GM18511 (cell line): ENCODE results near the gene PCDH9.
"Not testable (repeated sequence)": the region's sequence is repeated elsewhere in the genome, so short reads cannot be mapped to it uniquely, and the experiment has no call there.

Experiments used
- ATAC-seq: cut with Tn5 transposase; IDR thresholded peaks from one replicate; pipeline ENCODE4 v1.9.1; 2021; ENCODE audit warnings: mild to moderate bottlenecking, moderate library complexity; ENCODE audit not compliant: unreplicated experiment

The PCDH9 gene

GRCh38 chr13:67134417-67135129 lies 95.6 kb downstream of the PCDH9 start:
- no peak for ATAC-seq

DNA sequence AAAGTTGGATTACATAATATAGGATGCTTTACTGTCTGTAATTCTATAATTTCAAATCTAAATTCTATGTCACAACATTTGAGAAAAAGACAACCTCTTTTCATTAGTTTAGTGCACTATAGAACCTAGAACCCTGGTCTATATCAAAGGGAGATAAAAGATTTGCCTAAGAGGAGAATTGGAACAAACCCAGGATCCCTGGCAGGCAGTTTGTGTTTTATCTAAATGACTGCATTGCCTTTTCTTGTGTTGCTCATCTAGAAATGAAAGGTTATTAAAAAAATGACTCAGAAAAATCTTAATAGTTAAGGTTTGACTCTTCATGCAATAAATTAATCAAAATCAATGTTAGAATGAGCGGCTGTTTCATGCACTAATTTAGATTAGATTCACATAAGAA lies 96.7 kb downstream of the PCDH9 start:
- ATAC-seq, result no peak

DNA sequence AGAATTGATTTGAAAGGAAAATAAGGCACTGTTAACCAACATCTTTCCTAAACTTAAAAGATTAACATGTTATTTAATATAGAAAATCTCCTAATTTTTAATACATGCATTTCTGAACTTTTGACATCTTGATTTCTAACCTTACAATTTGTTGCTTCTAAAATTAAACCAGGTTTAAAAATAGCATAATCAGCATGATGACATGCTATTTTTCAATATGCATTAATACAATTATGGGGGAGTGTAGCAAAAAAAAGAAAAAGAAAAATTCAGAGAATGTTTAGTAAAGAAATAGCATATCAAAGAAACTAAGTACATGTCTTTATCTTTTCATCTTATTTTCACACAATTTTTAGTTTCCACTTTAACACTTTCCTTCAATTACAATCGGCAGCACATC lies 98.7 kb downstream of the PCDH9 start:
- ATAC-seq, result no peak

- ATAC-seq, result no peak
Observed at GRCh38 chr13:67130444-67130843, 99.7 kb downstream of the PCDH9 start.

DNA sequence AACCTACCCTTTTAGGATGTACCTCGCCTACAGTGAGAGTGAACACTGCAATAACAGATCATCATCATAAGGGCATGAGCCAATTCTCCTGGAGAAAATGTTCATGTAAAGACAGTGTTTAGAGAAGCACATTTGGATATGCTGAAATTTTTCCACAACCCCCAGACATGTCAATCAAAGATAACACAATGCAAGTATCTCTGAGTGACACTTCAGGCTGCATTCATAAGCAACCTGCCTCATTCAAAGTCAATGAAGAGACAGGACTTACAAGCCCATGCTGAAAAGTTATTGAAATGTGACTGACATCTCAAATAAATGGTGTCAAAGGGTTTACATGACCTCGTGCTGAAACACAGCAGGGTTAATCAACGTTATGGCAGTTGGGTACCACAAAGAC lies 102.0 kb downstream of the PCDH9 start:
- ATAC-seq, result no peak

GRCh38 chr13:67125681-67126080 lies 104.5 kb downstream of the PCDH9 start:
- ATAC-seq, result no peak

GRCh38 chr13:67123165-67123564 lies 107.0 kb downstream of the PCDH9 start:
- no peak for ATAC-seq

DNA sequence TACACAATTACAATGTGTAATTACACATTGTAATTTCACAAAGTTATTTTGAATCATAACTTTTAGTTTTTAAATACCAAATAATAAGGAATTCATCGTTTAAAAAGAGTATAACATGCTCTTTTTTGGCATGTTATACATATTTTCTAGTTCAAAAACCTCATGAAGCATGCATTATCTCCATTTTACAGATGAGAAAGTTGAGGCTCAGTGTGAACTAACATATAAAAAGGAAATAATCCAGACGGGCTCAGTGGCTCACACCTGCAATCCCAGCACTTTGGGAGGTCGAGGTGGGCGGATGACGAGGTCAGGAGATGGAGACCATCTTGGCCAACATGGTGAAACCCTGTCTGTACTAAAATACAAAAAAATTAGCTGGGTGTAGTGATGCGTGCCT lies 107.9 kb downstream of the PCDH9 start:
- no peak for ATAC-seq

DNA sequence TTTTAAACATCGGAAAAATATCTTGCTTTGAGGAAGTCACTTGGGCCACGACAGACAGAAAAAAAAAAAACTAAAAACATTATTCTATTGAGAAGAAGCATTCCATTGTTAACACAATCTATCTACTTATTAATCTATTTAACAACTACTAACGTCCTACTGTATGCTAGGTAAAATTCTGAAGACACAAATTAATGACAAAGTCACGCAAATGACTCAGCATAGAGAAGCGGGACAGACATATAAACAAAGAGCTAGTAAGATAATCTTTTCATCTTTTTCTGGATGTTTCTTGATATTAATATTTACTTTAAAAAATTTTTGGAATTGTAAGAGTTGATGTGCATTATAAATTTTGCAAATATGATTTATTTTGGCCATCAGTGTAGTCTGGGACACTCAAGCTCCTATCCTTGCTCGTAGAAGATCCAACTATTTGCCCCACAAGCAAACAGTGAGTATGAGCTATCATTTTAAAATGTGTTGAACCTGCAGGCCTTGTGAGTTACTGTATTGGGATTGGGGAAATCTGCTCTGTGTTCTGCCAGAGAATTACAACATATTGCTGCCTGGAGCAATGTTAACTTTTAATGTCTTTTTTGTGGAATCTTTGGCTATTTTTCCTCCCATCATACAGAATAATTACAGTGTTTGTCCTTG lies 109.1 kb downstream of the PCDH9 start:
- no peak for ATAC-seq

GRCh38 chr13:67119481-67119894 lies 110.6 kb downstream of the PCDH9 start:
- ATAC-seq, result no peak

GRCh38 chr13:67118277-67118676 lies 111.9 kb downstream of the PCDH9 start:
- no peak for ATAC-seq

DNA sequence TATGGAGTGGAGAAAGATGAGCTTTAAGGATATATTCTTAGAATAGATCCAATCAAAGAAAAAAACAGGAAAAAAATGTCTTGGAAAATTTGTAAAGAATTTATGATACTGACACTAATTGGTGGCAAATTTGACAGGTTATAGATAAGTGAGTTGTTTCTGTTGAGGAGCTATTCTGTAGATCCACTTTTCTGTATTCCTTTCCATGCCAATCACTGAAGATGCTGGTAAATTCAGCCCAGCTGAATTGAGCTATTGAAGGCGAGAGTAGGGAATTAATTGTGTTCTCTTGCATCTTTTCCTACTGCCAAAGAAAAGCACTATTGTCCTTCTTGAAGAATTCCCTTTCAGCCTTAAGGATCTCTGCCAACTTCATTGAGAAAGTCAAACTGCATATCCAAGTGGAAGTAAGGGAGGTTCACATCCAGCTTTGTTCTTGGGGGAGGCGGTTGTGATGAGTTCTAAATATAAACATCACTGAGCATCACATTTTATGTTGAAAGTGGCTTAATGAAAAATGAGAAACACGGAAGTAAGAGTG lies 113.1 kb downstream of the PCDH9 start:
- no peak for ATAC-seq

DNA sequence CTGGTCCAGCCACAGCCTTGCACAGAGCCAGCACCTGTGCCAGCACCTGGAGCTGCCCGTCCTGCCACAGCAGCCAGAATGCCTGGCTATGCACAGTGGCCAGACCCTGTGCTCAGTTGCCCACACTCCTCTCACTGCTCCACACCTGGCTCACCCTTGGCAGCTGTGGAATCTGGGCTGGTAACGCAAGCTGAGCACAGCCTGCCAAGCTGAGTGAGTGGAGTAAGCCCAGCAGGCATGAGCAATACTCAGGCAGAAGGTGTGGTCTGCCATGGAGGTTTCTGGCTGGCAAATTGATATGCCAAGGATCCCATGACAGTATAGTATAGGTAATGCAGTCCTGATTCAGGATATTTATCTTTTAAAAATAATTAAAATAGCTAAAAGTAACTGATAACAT lies 122.2 kb downstream of the PCDH9 start:
- ATAC-seq, result no peak

DNA sequence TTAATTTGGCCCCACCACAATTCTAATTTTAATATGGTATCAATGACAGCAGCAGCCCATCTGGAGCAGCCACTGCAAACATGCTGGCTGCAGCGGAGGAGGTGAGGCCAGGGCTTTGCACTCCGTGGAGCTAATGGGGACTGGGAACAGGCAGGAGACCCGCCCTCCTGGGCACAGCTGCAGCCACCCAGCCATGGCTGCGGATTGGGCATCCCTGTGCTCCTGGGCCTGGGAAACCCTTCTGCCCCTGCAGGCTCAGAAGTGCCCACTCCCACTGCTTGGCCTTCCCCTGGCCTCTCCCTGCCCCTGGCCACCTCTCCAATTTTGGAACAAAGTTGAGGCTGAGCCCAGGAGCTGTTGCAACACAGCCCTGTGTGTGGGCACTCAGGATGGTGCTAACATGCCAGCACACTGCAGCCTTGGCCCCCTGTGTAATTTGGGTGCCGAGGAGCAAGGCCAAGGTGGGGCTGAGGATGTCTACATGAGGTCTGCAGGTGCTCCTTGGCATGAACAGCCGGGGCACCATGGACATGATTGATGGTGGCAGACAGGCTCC lies 123.6 kb downstream of the PCDH9 start:
- ATAC-seq, result no peak

DNA sequence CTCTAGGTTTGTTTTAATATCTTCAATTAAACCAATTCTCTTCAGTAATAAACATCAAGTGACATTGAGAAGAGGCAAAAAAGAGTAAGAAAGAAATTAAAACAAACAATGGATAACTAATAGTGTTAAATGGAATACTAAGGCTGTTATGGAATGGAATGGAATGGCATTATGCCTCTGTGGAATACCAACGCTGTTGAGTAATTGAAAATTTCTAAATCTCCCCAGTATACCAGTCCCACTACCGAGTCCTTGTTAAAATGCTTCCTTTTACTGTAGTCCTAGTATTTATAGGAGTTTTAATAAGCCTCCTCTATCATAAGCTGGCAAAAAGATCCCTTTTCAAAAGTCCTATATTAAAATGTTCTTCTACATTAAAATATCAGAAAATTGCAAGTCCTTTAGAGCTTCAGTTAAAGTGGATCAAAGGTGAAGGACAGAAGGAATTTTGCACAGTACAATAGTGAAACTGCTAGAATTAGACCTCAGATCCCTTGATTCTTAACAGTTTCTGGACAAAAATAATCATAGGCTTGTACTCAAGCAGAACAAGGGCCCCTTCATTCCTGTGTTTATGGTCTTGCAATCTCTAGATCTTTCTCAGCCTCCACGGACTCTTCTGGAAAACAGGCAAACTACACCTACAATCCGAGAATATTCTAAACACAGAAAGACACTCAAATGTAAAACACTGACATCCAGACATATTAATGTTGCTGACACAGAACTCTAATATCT lies 128.2 kb downstream of the PCDH9 start:
- ATAC-seq, result no peak

- ATAC-seq, result no peak
Observed at GRCh38 chr13:67100730-67101129, 129.4 kb downstream of the PCDH9 start.

GRCh38 chr13:67099494-67099893 lies 130.6 kb downstream of the PCDH9 start:
- no peak for ATAC-seq

DNA sequence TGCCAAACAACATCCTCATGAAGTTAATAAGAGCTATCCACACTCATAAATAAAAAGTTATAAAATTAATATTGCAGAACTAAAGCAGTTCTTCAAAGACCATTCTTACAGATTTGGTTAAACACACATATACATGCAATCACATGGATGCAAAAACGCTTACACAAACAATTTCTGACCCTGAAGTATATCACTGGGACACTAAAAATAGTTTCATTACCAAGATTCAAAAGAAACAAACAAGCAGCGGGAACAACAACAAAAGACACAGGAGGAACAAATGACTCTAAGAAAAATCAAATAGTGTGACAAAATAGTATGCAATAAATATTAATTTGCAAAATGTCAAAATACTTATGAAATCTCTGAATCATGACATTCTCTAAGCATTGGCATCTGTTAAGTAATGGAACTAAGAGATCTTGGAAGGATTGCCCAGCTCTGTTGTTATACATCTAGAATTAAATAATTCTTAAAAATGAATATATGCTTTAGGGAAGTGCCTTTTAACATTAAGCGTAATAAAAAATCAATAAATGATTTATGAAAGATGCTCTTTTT lies 132.2 kb downstream of the PCDH9 start:
- ATAC-seq, result no peak

- ATAC-seq, result not testable (repeated sequence)
Observed at GRCh38 chr13:67096893-67097292, 133.2 kb downstream of the PCDH9 start.

- ATAC-seq, result no peak
Observed at GRCh38 chr13:67096418-67096817, 133.7 kb downstream of the PCDH9 start.

- ATAC-seq, result no peak
Observed at GRCh38 chr13:67095621-67096020, 134.5 kb downstream of the PCDH9 start.
